Prostate gland (tissue), 2 donors: ENCODE data around the gene GTF2IRD1. TPM values are rescaled to one million over a fixed set of nuclear protein-coding genes. Genes with fewer than 3 reads are reported as not detected.
"Not testable (repeated sequence)": the region's sequence is repeated elsewhere in the genome, so short reads cannot be mapped to it uniquely, and the experiment has no call there.

Experiments
- DNase-seq: peaks from one replicate; pipeline ENCODE4 v3.0.0-alpha.2; 2019; ENCODE audit warnings: low spot score
- H3K27ac ChIP-seq, 2 donors: fragments of 200-600 bp; sonication (generic); 2 replicates each; pipeline ENCODE4 v1.5.1; 2017 to 2019
- H3K27me3 ChIP-seq: fragments of 200-600 bp; sonication (generic); replicated peaks from 2 replicates; pipeline ENCODE4 v1.5.1; 2019; ENCODE audit not compliant: insufficient read depth
- H3K36me3 ChIP-seq, 2 donors: fragments of 200-600 bp; sonication (generic); 1 replicate in 1 of 2; 2 replicates in 1 of 2; pipeline versions ENCODE4 v1.5.1 to v1.8.1; 2017 to 2019
- H3K4me1 ChIP-seq: fragments of 200-600 bp; sonication (generic); replicated peaks from 2 replicates; pipeline ENCODE4 v1.5.1; 2019
- H3K4me3 ChIP-seq, 2 donors: fragments of 200-600 bp; sonication (generic); 2 replicates each; pipeline ENCODE4 v1.5.1; 2017 to 2019
- H3K9me3 ChIP-seq: fragments of 200-600 bp; sonication (generic); 2 replicates; pipeline ENCODE4 v1.5.1; 2017
- CTCF ChIP-seq, 4 experiments: fragments of 200-600 bp in 2 of 4; fragments of 450-650 bp in 2 of 4; sonication (generic) in 2 of 4; IDR thresholded peaks; 1 replicate in 3 of 4; 2 replicates in 1 of 4; pipeline ENCODE4 v1.5.1; 2016 to 2019; ENCODE audit warnings: antibody characterized with exemption in 4 of 4, mild to moderate bottlenecking in 2 of 4, moderate library complexity in 2 of 4
- POLR2A ChIP-seq: fragments of 450-650 bp; IDR thresholded peaks from one replicate; pipeline ENCODE4 v1.6.1; 2016; ENCODE audit warnings: antibody characterized with exemption, mild to moderate bottlenecking
- POLR2AphosphoS5 ChIP-seq: sonication (generic); formaldehyde crosslinking; IDR thresholded peaks from one replicate; pipeline ENCODE4 v1.6.1; 2017; ENCODE audit warnings: antibody characterized with exemption
- WGBS: methylation state at CpG from one replicate; pipeline ENCODE4 v1.1.5; 2018; 5-methylcytosine and 5-hydroxymethylcytosine counted together
- intact Hi-C: fragments of 100-400 bp; cut with DNase I; formaldehyde crosslinking; loops from one replicate; pipeline ENCODE4 v1.14.2; 2022
- total RNA-seq, 2 donors: library from RNA; depleted of rRNA; stranded (reverse); fragments of >200 nt; gene quantifications; one replicate each; pipeline ENCODE4 v1.1.0, GENCODE V29; 2016

The GTF2IRD1 gene
- total RNA-seq, 2 donors from 2014 or later, result 24.0 to 36.6 TPM

GRCh38 chr7:74430961-74431466, 22.7 kb upstream of the GTF2IRD1 start:
- 68% methylated on average over 12 of the region's 12 CpGs for WGBS
- Histone ChIP-seq H3K4me3 (no peak overlapping the region), H3K36me3 (no peaks in the 10 kb centered on the region), H3K27me3 (no peaks in the 10 kb centered on the region), H3K9me3 (no peaks in the 10 kb centered on the region), H3K27ac (no peak overlapping the region), H3K4me1 (no peaks in the 10 kb centered on the region)
- intact Hi-C loops, result no loop called here
- DNase-seq, result no peak
- TF ChIP-seq POLR2A, result no peak
- no peak for TF ChIP-seq POLR2AphosphoS5
- TF ChIP-seq CTCF (IDR thresholded peaks at IDR 0.05), result no peak

- intact Hi-C loops, H3K9me3 ChIP-seq, H3K27ac ChIP-seq, H3K27me3 ChIP-seq, H3K4me3 ChIP-seq, H3K36me3 ChIP-seq, H3K4me1 ChIP-seq, DNase-seq: not testable (repeated sequence)
- 90% methylated on average over 1 of the region's 1 CpG for WGBS
These were observed 16.5 kb upstream of the GTF2IRD1 start for GRCh38 chr7:74437291-74437571.

GRCh38 chr7:74438327-74438726, 15.4 kb upstream of the GTF2IRD1 start:
- H3K9me3 ChIP-seq, result no peaks in the 10 kb centered on the region
- H3K27ac ChIP-seq, result no peak overlapping the region
- 93% methylated on average over 2 of the region's 2 CpGs for WGBS
- H3K4me1 ChIP-seq, result no peaks in the 10 kb centered on the region
- no peaks in the 10 kb centered on the region for H3K27me3 ChIP-seq
- intact Hi-C loops, result no loop called here
- no peak for TF ChIP-seq POLR2AphosphoS5
- TF ChIP-seq CTCF (IDR thresholded peaks at IDR 0.05), result no peak
- TF ChIP-seq POLR2A, result no peak
- DNase-seq, result no peak
- H3K4me3 ChIP-seq, result no peak overlapping the region
- H3K36me3 ChIP-seq, result no peaks in the 10 kb centered on the region

GRCh38 chr7:74439541-74439940, 14.2 kb upstream of the GTF2IRD1 start:
- Histone ChIP-seq H3K36me3 (no peaks in the 10 kb centered on the region), H3K4me3 (no peak overlapping the region), H3K9me3 (no peaks in the 10 kb centered on the region), H3K27me3 (no peaks in the 10 kb centered on the region), H3K4me1 (no peaks in the 10 kb centered on the region), H3K27ac (no peak overlapping the region)
- DNase-seq, result no peak
- 89% methylated on average over 4 of the region's 4 CpGs for WGBS
- intact Hi-C loops, result no loop called here
- no peak for TF ChIP-seq POLR2AphosphoS5
- no peak for TF ChIP-seq POLR2A
- TF ChIP-seq CTCF (IDR thresholded peaks at IDR 0.05), result no peak

- H3K27ac ChIP-seq, result not testable (repeated sequence)
These were observed 13.6 kb upstream of the GTF2IRD1 start for GRCh38 chr7:74440143-74440542.

GRCh38 chr7:74441801-74442200, 11.9 kb upstream of the GTF2IRD1 start:
- intact Hi-C loops, result loop anchor here (10.0 kb wide), 1 partner anchor 123 kb away; no protein-coding TSS in a partner anchor
- no peak overlapping the region for H3K27ac ChIP-seq
- 50% methylated on average over 10 of the region's 10 CpGs for WGBS
- DNase-seq, result no peak
- TF ChIP-seq POLR2A, result no peak
- no peak for TF ChIP-seq CTCF (IDR thresholded peaks at IDR 0.05)
- no peak for TF ChIP-seq POLR2AphosphoS5
- no peaks in the 10 kb centered on the region for H3K27me3 ChIP-seq
- H3K36me3 ChIP-seq, result no peaks in the 10 kb centered on the region
- no peaks in the 10 kb centered on the region for H3K9me3 ChIP-seq
- no peaks in the 10 kb centered on the region for H3K4me1 ChIP-seq
- no peak overlapping the region for H3K4me3 ChIP-seq

More at GRCh38 chr7:74440143-74440542, 13.6 kb upstream of the GTF2IRD1 start:
- not testable (repeated sequence) for H3K27me3 ChIP-seq, H3K9me3 ChIP-seq, DNase-seq, H3K4me3 ChIP-seq, H3K4me1 ChIP-seq, H3K36me3 ChIP-seq
- 94% methylated on average over 3 of the region's 3 CpGs for WGBS
- intact Hi-C loops, result loop anchor here (10.0 kb wide), 1 partner anchor 125 kb away; no protein-coding TSS in a partner anchor
